IPS-18a (cell line): Measurements from ENCODE around the gene TULP3.

Experiments used
- H3K27ac ChIP-seq: one replicate; pipeline ENCODE4 v1.5.1; 2013; ENCODE audit warnings: low read length
- H3K27me3 ChIP-seq: one replicate; pipeline ENCODE4 v1.6.1; 2013; ENCODE audit warnings: mild to moderate bottlenecking, low read length; ENCODE audit not compliant: control insufficient read depth, insufficient read depth
- H3K36me3 ChIP-seq: one replicate; pipeline ENCODE4 v1.6.1; 2013; ENCODE audit warnings: low read depth, low read length; ENCODE audit not compliant: control insufficient read depth
- H3K4me1 ChIP-seq: one replicate; pipeline ENCODE4 v1.6.1; 2013; ENCODE audit warnings: low read depth, low read length; ENCODE audit not compliant: control insufficient read depth
- H3K4me3 ChIP-seq: one replicate; pipeline ENCODE4 v1.5.1; 2013; ENCODE audit warnings: low read length
- H3K9ac ChIP-seq: one replicate; pipeline ENCODE4 v1.6.1; 2013; ENCODE audit warnings: mild to moderate bottlenecking, low read length, moderate library complexity
- H3K9me3 ChIP-seq: one replicate; pipeline ENCODE4 v1.6.1; 2013; ENCODE audit warnings: low read depth, low read length; ENCODE audit not compliant: control insufficient read depth

Gene TULP3

GRCh38 chr12:2960390-2960956 lies 69.8 kb downstream of the TULP3 start:
- H3K4me3 ChIP-seq, result peak overlapping the region; percentile 77
- H3K9me3 ChIP-seq, result no peaks in the 10 kb centered on the region
- H3K9ac ChIP-seq, result peak overlapping the region; percentile 74
- H3K4me1 ChIP-seq, result peaks cover 38% of the 10 kb centered on the region
- no peaks in the 10 kb centered on the region for H3K36me3 ChIP-seq
- H3K27ac ChIP-seq, result no peak overlapping the region
- H3K27me3 ChIP-seq, result peaks cover 18% of the 10 kb centered on the region

GRCh38 chr12:2960996-2961616 lies 70.4 kb downstream of the TULP3 start:
- H3K9ac ChIP-seq, result no peak overlapping the region
- peaks cover 18% of the 10 kb centered on the region for H3K27me3 ChIP-seq
- no peaks in the 10 kb centered on the region for H3K36me3 ChIP-seq
- H3K27ac ChIP-seq, result no peak overlapping the region
- peaks cover 38% of the 10 kb centered on the region for H3K4me1 ChIP-seq
- peak overlapping the region; percentile 77 for H3K4me3 ChIP-seq
- no peaks in the 10 kb centered on the region for H3K9me3 ChIP-seq

- Histone ChIP-seq H3K36me3 (no peaks in the 10 kb centered on the region), H3K9me3 (no peaks in the 10 kb centered on the region), H3K4me1 (peaks cover 38% of the 10 kb centered on the region), H3K4me3 (peak overlapping the region; percentile 77), H3K27me3 (peaks cover 18% of the 10 kb centered on the region), H3K9ac (no peak overlapping the region), H3K27ac (no peak overlapping the region)
Observed at GRCh38 chr12:2961705-2962104, 71.0 kb downstream of the TULP3 start.

- Histone ChIP-seq H3K27ac (peak overlapping the region; percentile 19), H3K27me3 (peaks cover 18% of the 10 kb centered on the region), H3K4me3 (peak overlapping the region; percentile 38), H3K4me1 (peaks cover 33% of the 10 kb centered on the region), H3K36me3 (no peaks in the 10 kb centered on the region), H3K9ac (peak overlapping the region; percentile 46), H3K9me3 (no peaks in the 10 kb centered on the region)
Observed at GRCh38 chr12:2963154-2963759, 72.6 kb downstream of the TULP3 start.

- Histone ChIP-seq H3K36me3 (peaks cover 2% of the 10 kb centered on the region), H3K4me3 (peak overlapping the region; percentile 38), H3K27ac (peak overlapping the region; percentile 67), H3K9me3 (no peaks in the 10 kb centered on the region), H3K27me3 (peaks cover 18% of the 10 kb centered on the region), H3K9ac (peak overlapping the region; percentile 46), H3K4me1 (peaks cover 30% of the 10 kb centered on the region)
Observed at GRCh38 chr12:2963760-2964292, 73.1 kb downstream of the TULP3 start.

GRCh38 chr12:2967651-2968050 lies 77.0 kb downstream of the TULP3 start:
- Histone ChIP-seq H3K27me3 (no peaks in the 10 kb centered on the region), H3K4me1 (peaks cover 23% of the 10 kb centered on the region), H3K36me3 (peaks cover 18% of the 10 kb centered on the region), H3K4me3 (no peak overlapping the region), H3K27ac (no peak overlapping the region), H3K9ac (no peak overlapping the region), H3K9me3 (no peaks in the 10 kb centered on the region)

- Histone ChIP-seq H3K9me3 (no peaks in the 10 kb centered on the region), H3K9ac (no peak overlapping the region), H3K36me3 (peaks cover 18% of the 10 kb centered on the region), H3K27ac (no peak overlapping the region), H3K4me1 (peaks cover 3% of the 10 kb centered on the region), H3K4me3 (no peak overlapping the region), H3K27me3 (no peaks in the 10 kb centered on the region)
Observed at GRCh38 chr12:2970744-2971143, 80.1 kb downstream of the TULP3 start.

- peaks cover 15% of the 10 kb centered on the region for H3K4me1 ChIP-seq
Observed at GRCh38 chr12:2973566-2973965, 82.9 kb downstream of the TULP3 start.

GRCh38 chr12:2974560-2974971 lies 83.9 kb downstream of the TULP3 start:
- no peak overlapping the region for H3K4me3 ChIP-seq
- H3K27ac ChIP-seq, result no peak overlapping the region
- peaks cover 15% of the 10 kb centered on the region for H3K4me1 ChIP-seq
- peaks cover 16% of the 10 kb centered on the region for H3K36me3 ChIP-seq
- no peaks in the 10 kb centered on the region for H3K9me3 ChIP-seq
- no peak overlapping the region for H3K9ac ChIP-seq
- H3K27me3 ChIP-seq, result no peaks in the 10 kb centered on the region

More at GRCh38 chr12:2973566-2973965, 82.9 kb downstream of the TULP3 start:
- Histone ChIP-seq H3K27ac (no peak overlapping the region), H3K4me3 (no peak overlapping the region), H3K9me3 (no peaks in the 10 kb centered on the region), H3K36me3 (peaks cover 18% of the 10 kb centered on the region), H3K27me3 (no peaks in the 10 kb centered on the region), H3K9ac (no peak overlapping the region)

- Histone ChIP-seq H3K4me1 (peaks cover 15% of the 10 kb centered on the region), H3K27ac (no peak overlapping the region), H3K4me3 (no peak overlapping the region), H3K9me3 (no peaks in the 10 kb centered on the region), H3K27me3 (no peaks in the 10 kb centered on the region), H3K36me3 (peaks cover 6% of the 10 kb centered on the region), H3K9ac (no peak overlapping the region)
Observed at GRCh38 chr12:2976581-2976996, 85.9 kb downstream of the TULP3 start.

- no peak overlapping the region for H3K9ac ChIP-seq
- H3K9me3 ChIP-seq, result no peaks in the 10 kb centered on the region
- H3K27ac ChIP-seq, result no peak overlapping the region
- H3K4me1 ChIP-seq, result peaks cover 15% of the 10 kb centered on the region
- H3K36me3 ChIP-seq, result peaks cover 6% of the 10 kb centered on the region
- no peaks in the 10 kb centered on the region for H3K27me3 ChIP-seq
- H3K4me3 ChIP-seq, result no peak overlapping the region
Observed at GRCh38 chr12:2977776-2978175, 87.1 kb downstream of the TULP3 start.
